H1 (cell line): Measurements from ENCODE around the gene RPS6KC1. TPM values are rescaled to one million over a fixed set of nuclear protein-coding genes. Genes with fewer than 3 reads are reported as not detected.

Experiments
- CTCF ChIA-PET: fragments of 300-600 bp; sonication (Branson Sonifier 250); formaldehyde crosslinking; loops from one replicate; lab custom pipeline; 2021; ENCODE audit not compliant: partially characterized antibody; lab: Charles Lee
- POLR2A ChIA-PET: fragments of 300-600 bp; sonication (Branson Sonifier 250); formaldehyde crosslinking; loops from one replicate; lab custom pipeline; 2021; ENCODE audit warnings: inconsistent platforms; ENCODE audit not compliant: partially characterized antibody; lab: Charles Lee
- DNase-seq, 2 experiments: peaks; one replicate each; pipeline versions ENCODE4 v3.0.0 to v3.0.0-alpha.2; 2010 to 2022; ENCODE audit warnings: low spot score in 2 of 2, low read depth in 1 of 2, mixed read lengths in 1 of 2
- FAIRE-seq: peaks from 2 replicates; lab custom pipeline; 2011; peaks lifted over from hg19 to GRCh38; lab: Jason Lieb, UNC
- H2AFZ ChIP-seq: 2 replicates; pipeline ENCODE4 v1.8.1; 2012; ENCODE audit warnings: low read length, inconsistent platforms
- H2AK5ac ChIP-seq: 2 replicates; pipeline ENCODE4 v1.6.1; 2013; ENCODE audit warnings: low read depth, low read length
- H2BK120ac ChIP-seq: replicated peaks from 2 replicates; pipeline ENCODE3; 2013; ENCODE audit warnings: low read depth, low read length, inconsistent platforms
- H2BK12ac ChIP-seq: 2 replicates; pipeline ENCODE4 v1.6.1; 2013; ENCODE audit warnings: low read depth, low read length
- H2BK15ac ChIP-seq: 2 replicates; pipeline ENCODE4 v1.6.1; 2013; ENCODE audit warnings: low read length
- H2BK20ac ChIP-seq: 2 replicates; pipeline ENCODE4 v1.6.1; 2013; ENCODE audit warnings: low read length
- H2BK5ac ChIP-seq: 2 replicates; pipeline ENCODE4 v1.6.1; 2013; ENCODE audit warnings: low read depth, low read length
- H3K14ac ChIP-seq: 2 replicates; pipeline ENCODE4 v1.6.1; 2013; ENCODE audit warnings: inconsistent platforms; ENCODE audit not compliant: insufficient read length
- H3K18ac ChIP-seq: 2 replicates; pipeline ENCODE4 v1.6.1; 2013; ENCODE audit warnings: low read length; ENCODE audit errors: extremely low read depth
- H3K23ac ChIP-seq: 2 replicates; pipeline ENCODE4 v1.6.1; 2013; ENCODE audit warnings: inconsistent platforms; ENCODE audit not compliant: insufficient read length
- H3K23me2 ChIP-seq: 2 replicates; pipeline ENCODE4 v1.6.1; 2013; ENCODE audit warnings: low read depth, low read length
- H3K27ac ChIP-seq: 2 replicates; pipeline ENCODE4 v1.6.1; 2011; ENCODE audit warnings: low read depth, low read length, inconsistent platforms
- H3K27me3 ChIP-seq, 4 experiments: replicated peaks in 1 of 4; 1 replicate in 1 of 4; 2 replicates in 3 of 4; pipeline versions ENCODE4 v1.6.1 to v1.8.1; 2011 to 2013; ENCODE audit warnings: low read length in 3 of 4, mild to moderate bottlenecking in 3 of 4, inconsistent platforms in 2 of 4, mixed read lengths in 2 of 4, moderate library complexity in 1 of 4; ENCODE audit not compliant: control insufficient read depth in 3 of 4, insufficient read depth in 3 of 4; ENCODE audit errors: extremely low read depth in 1 of 4
- H3K36me3 ChIP-seq, 4 experiments: 2 replicates each; pipeline versions ENCODE4 v1.6.1 to v1.8.1; 2011 to 2013; ENCODE audit warnings: mild to moderate bottlenecking in 4 of 4, low read length in 3 of 4, moderate library complexity in 2 of 4, control low read depth in 1 of 4, inconsistent platforms in 1 of 4; ENCODE audit not compliant: insufficient read depth in 4 of 4, control insufficient read depth in 2 of 4
- H3K4ac ChIP-seq: replicated peaks from 2 replicates; pipeline ENCODE3; 2013; ENCODE audit warnings: low read length, low read depth, mixed read lengths, inconsistent platforms; ENCODE audit not compliant: insufficient read length
- H3K4me1 ChIP-seq, 4 experiments: replicated peaks in 1 of 4; 1 replicate in 1 of 4; 2 replicates in 3 of 4; pipeline versions ENCODE4 v1.6.1 to v1.8.1; 2011 to 2013; ENCODE audit warnings: low read length in 3 of 4, inconsistent platforms in 2 of 4, mixed read lengths in 1 of 4; ENCODE audit not compliant: insufficient read depth in 4 of 4, control insufficient read depth in 3 of 4
- H3K4me2 ChIP-seq, 2 experiments: 2 replicates each; pipeline versions ENCODE4 v1.6.1 to v1.8.1; 2011 to 2013; ENCODE audit warnings: low read depth in 2 of 2, low read length in 2 of 2, control low read depth in 1 of 2, inconsistent platforms in 1 of 2, mild to moderate bottlenecking in 1 of 2; ENCODE audit not compliant: insufficient read depth in 1 of 2
- H3K4me3 ChIP-seq, 4 experiments: fragments of 200-600, 300-600 bp in 1 of 4; sonication (generic), shearing (Covaris generic), sonication (Bioruptor Twin) in 1 of 4; 2 replicates each; pipeline versions ENCODE4 v1.5.1 to v1.8.1; 2011 to 2016; ENCODE audit warnings: low read length in 4 of 4, low read depth in 3 of 4, control low read depth in 2 of 4, inconsistent platforms in 2 of 4, mild to moderate bottlenecking in 2 of 4, mixed read lengths in 1 of 4, moderate library complexity in 1 of 4; ENCODE audit not compliant: insufficient read depth in 2 of 4; ENCODE audit errors: extremely low read depth in 1 of 4
- H3K56ac ChIP-seq: replicated peaks from 2 replicates; pipeline ENCODE3; 2013; ENCODE audit warnings: low read depth, mild to moderate bottlenecking, mixed read lengths, low read length, inconsistent platforms; ENCODE audit not compliant: insufficient read length
- H3K79me1 ChIP-seq: 2 replicates; pipeline ENCODE4 v1.6.1; 2013; ENCODE audit warnings: low read depth, low read length, control low read depth
- H3K79me2 ChIP-seq, 2 experiments: 2 replicates each; pipeline versions ENCODE4 v1.6.1 to v1.8.1; 2012 to 2013; ENCODE audit warnings: low read length in 2 of 2, mild to moderate bottlenecking in 2 of 2, inconsistent platforms in 1 of 2; ENCODE audit not compliant: insufficient read depth in 2 of 2, control insufficient read depth in 1 of 2
- H3K9ac ChIP-seq, 4 experiments: replicated peaks in 1 of 4; 1 replicate in 1 of 4; 2 replicates in 3 of 4; pipeline versions ENCODE4 v1.6.1 to v1.8.1; 2011 to 2013; ENCODE audit warnings: low read depth in 3 of 4, low read length in 3 of 4, control low read depth in 2 of 4, mild to moderate bottlenecking in 2 of 4, moderate library complexity in 2 of 4, inconsistent platforms in 1 of 4; ENCODE audit errors: extremely low read depth in 1 of 4
- H3K9me3 ChIP-seq, 2 experiments: 2 replicates each; pipeline versions ENCODE4 v1.6.1 to v1.8.1; 2012 to 2013; ENCODE audit warnings: mild to moderate bottlenecking in 2 of 2, moderate library complexity in 2 of 2, control low read depth in 1 of 2, inconsistent platforms in 1 of 2, low read depth in 1 of 2, low read length in 1 of 2, mixed read lengths in 1 of 2; ENCODE audit not compliant: insufficient read depth in 2 of 2
- H4K20me1 ChIP-seq, 2 experiments: replicated peaks in 1 of 2; 2 replicates each; pipeline versions ENCODE3 to v1.8.1; 2011 to 2013; ENCODE audit warnings: inconsistent platforms in 2 of 2, low read length in 2 of 2, mild to moderate bottlenecking in 1 of 2; ENCODE audit not compliant: insufficient read depth in 2 of 2, control insufficient read depth in 1 of 2
- H4K5ac ChIP-seq: 2 replicates; pipeline ENCODE4 v1.6.1; 2013; ENCODE audit warnings: low read length, low read depth, mixed read lengths, inconsistent platforms; ENCODE audit not compliant: insufficient read length
- H4K8ac ChIP-seq: 2 replicates; pipeline ENCODE4 v1.8.0; 2013; ENCODE audit warnings: mild to moderate bottlenecking, moderate library complexity, low read length, inconsistent platforms; ENCODE audit not compliant: insufficient read depth; ENCODE audit errors: extremely low read depth
- H4K91ac ChIP-seq: replicated peaks from 2 replicates; pipeline ENCODE3; 2013; ENCODE audit warnings: low read length, mixed read lengths, inconsistent platforms; ENCODE audit not compliant: insufficient read length
- CREB1 ChIP-seq: IDR thresholded peaks from 2 replicates; pipeline ENCODE4 v1.6.1; 2012; ENCODE audit warnings: inconsistent platforms
- CTCF ChIP-seq, 3 experiments: IDR thresholded peaks; 1 replicate in 2 of 3; 2 replicates in 1 of 3; pipeline versions ENCODE4 v1.5.1 to v1.6.1; 2011; ENCODE audit warnings: low read length in 3 of 3, mild to moderate bottlenecking in 3 of 3, inconsistent platforms in 2 of 3, low read depth in 1 of 3, moderate library complexity in 1 of 3; ENCODE audit not compliant: insufficient read depth in 1 of 3; ENCODE audit errors: control extremely low read depth in 1 of 3
- GTF2F1 ChIP-seq: IDR thresholded peaks from 2 replicates; pipeline ENCODE4 v1.6.1; 2012; ENCODE audit warnings: low read depth, low read length, improper control_type of control experiment, borderline replicate concordance
- JUN ChIP-seq: IDR thresholded peaks from 2 replicates; pipeline ENCODE4 v1.6.1; 2011; ENCODE audit warnings: low read depth, mild to moderate bottlenecking, improper control_type of control experiment, low read length
- MAFK ChIP-seq: IDR thresholded peaks from 2 replicates; pipeline ENCODE4 v1.6.1; 2012; ENCODE audit warnings: low read depth, mild to moderate bottlenecking, improper control_type of control experiment, low read length
- PHF8 ChIP-seq: fragments of 200-600 bp; sonication (generic); conservative IDR thresholded peaks from 2 replicates; pipeline ENCODE4 v1.7.1; 2012; ENCODE audit warnings: low read depth, mild to moderate bottlenecking, inconsistent platforms, low read length, moderate library complexity
- SAP30 ChIP-seq: fragments of 300-600 bp; sonication (generic); IDR thresholded peaks from 2 replicates; pipeline ENCODE4 v1.7.1; 2012; ENCODE audit warnings: low read length, moderate library complexity, mild to moderate bottlenecking, inconsistent platforms; ENCODE audit not compliant: insufficient read depth, insufficient replicate concordance
- TCF12 ChIP-seq: IDR thresholded peaks from 2 replicates; pipeline ENCODE4 v1.6.1; 2011; ENCODE audit warnings: low read depth, mild to moderate bottlenecking, low read length
- whole genome bisulfite sequencing, 2 experiments: shearing (Covaris generic) in 1 of 2; methylation state at CpG; one replicate each; pipeline versions ENCODE4 v1.1.6 to v1.1.7; 2013 to 2015; ENCODE audit warnings: low lambda C conversion rate in 2 of 2, mixed read lengths in 2 of 2, inconsistent platforms in 1 of 2, low coverage in 1 of 2, missing lambda C conversion rate in 1 of 2; ENCODE audit not compliant: insufficient replicate concordance in 2 of 2, insufficient coverage in 1 of 2, insufficient read length in 1 of 2; ENCODE audit errors: extremely low coverage in 1 of 2, missing lambda C conversion rate in 1 of 2; 5-methylcytosine and 5-hydroxymethylcytosine counted together
- polyA plus RNA-seq, 7 experiments: library from polyadenylated mRNA; depleted of rRNA in 3 of 7; stranded (reverse) in 5 of 7; unstranded in 2 of 7; fragments of >200 nt in 5 of 7; fragments of 200-250 nt in 2 of 7; gene quantifications; 1 replicate in 5 of 7; 2 replicates in 1 of 7; 4 replicates in 1 of 7; pipeline versions ENCODE4 v1.2.1 to v1.2.3, GENCODE V29; 2011 to 2013; ENCODE audit warnings: missing spikeins in 2 of 7, mixed read lengths in 2 of 7
- total RNA-seq: library from RNA; stranded (reverse); fragmentation: NEBNext Ultra II Directional; extraction: Animal tissue kit (Norgen Biotek cat#: 25700); gene quantifications from 2 replicates; pipeline ENCODE4 v1.2.1, GENCODE V29; 2021

RPS6KC1 gene
- total and polyA plus RNA-seq, 2 of the 8 experiments (the other 6 are each of a cell fraction or from before 2014, with no cell fraction given) = 4.9 to 17.6 TPM

GRCh38 chr1:213201380-213202155 is 150.5 kb downstream of the RPS6KC1 start:
- Histone ChIP-seq H4K5ac (no peak overlapping the region), H4K20me1 (no peaks in the 10 kb centered on the region), H4K91ac (no peak overlapping the region), H3K4me3 (no peak overlapping the region), H3K9ac (no peak overlapping the region), H3K9me3 (0 out of 4 replicates have a peak, but pooled peaks cover 0 to 2% of the 10 kb centered on the region in 2 experiments), H3K4me2 (no peak overlapping the region), H3K14ac (no peak overlapping the region), H3K56ac (no peak overlapping the region), H3K27me3 (no peaks in the 10 kb centered on the region), H3K23me2 (no peaks in the 10 kb centered on the region), H2BK120ac (no peak overlapping the region), H2BK12ac (no peak overlapping the region), H2AK5ac (no peak overlapping the region), H3K18ac (no peak overlapping the region), H3K23ac (no peak overlapping the region), H2BK5ac (no peak overlapping the region), H2BK15ac (no peak overlapping the region), H2BK20ac (no peak overlapping the region), H3K4ac (no peak overlapping the region), H3K79me1 (no peaks in the 10 kb centered on the region), H3K4me1 (no peaks in the 10 kb centered on the region), H3K27ac (no peak overlapping the region), H2AFZ (no peak overlapping the region), H3K36me3 (no peaks in the 10 kb centered on the region), H4K8ac (no peak overlapping the region), H3K79me2 (no peaks in the 10 kb centered on the region)
- FAIRE-seq (no peak), DNase-seq (no peak)
- ChIA-PET POLR2A (interaction anchor here (0.5 kb wide), 1 partner anchor 28 kb away, joined by 3 read pairs; no protein-coding TSS in a partner anchor), CTCF (no interaction called here)
- WGBS, 2 experiments = 100% methylated on average over 1 of the region's 1 CpG; no CpG with 5 or more reads in 1 of the 2 experiments
- TF ChIP-seq PHF8 = no peak
- TF ChIP-seq CTCF (IDR thresholded peaks at IDR 0.05; ENCODE audit: control extremely low read depth in 1 of 3, insufficient read depth in 1 of 3, low read depth in 1 of 3, low read length in 3 of 3) = no peak
- TF ChIP-seq GTF2F1 = no peak
- no peak for TF ChIP-seq CREB1
- no peak for TF ChIP-seq JUN
- no peak for TF ChIP-seq SAP30
- TF ChIP-seq TCF12 = no peak
- TF ChIP-seq MAFK = no peak
